Endothelial cell of umbilical vein (primary cell): ENCODE data around the gene ZNF23. TPM values are rescaled to one million over a fixed set of nuclear protein-coding genes. Genes with fewer than 3 reads are reported as not detected.

ENCODE experiments used
- BruUV-seq: library from RNA; stranded (reverse); fragments of 400-500 nt; replicated peaks from 2 replicates; lab custom pipeline; 2021; lab: Mats Ljungman, UMichigan
- CTCF ChIA-PET: fragments of 300-600, 350-600 bp; sonication (Branson Sonifier 250); formaldehyde crosslinking; loops from one replicate; lab custom pipeline; 2021; ENCODE audit warnings: antibody characterized with exemption, inconsistent platforms; lab: Charles Lee
- POLR2A ChIA-PET: fragments of 300-600, 350-600 bp; sonication (Branson Sonifier 250); formaldehyde crosslinking; loops from one replicate; lab custom pipeline; 2021; ENCODE audit warnings: antibody characterized with exemption, inconsistent platforms; lab: Charles Lee
- DNase-seq: peaks from one replicate; pipeline ENCODE4 v3.0.0-alpha.2; 2011; ENCODE audit warnings: low read depth, low spot score
- FAIRE-seq: peaks from 2 replicates; lab custom pipeline; 2011; peaks lifted over from hg19 to GRCh38; lab: Jason Lieb, UNC
- H2AFZ ChIP-seq: 2 replicates; pipeline ENCODE4 v1.6.0; 2012; ENCODE audit warnings: low read depth, low read length, control low read depth, inconsistent platforms
- H3K27ac ChIP-seq: 2 replicates; pipeline ENCODE4 v1.5.1; 2011; ENCODE audit warnings: low read depth, mild to moderate bottlenecking, control low read depth, low read length, moderate library complexity; ENCODE audit not compliant: insufficient read depth
- H3K27me3 ChIP-seq, 2 experiments: 2 replicates each; pipeline versions ENCODE4 v1.6.0 to v1.6.1; 2011; ENCODE audit warnings: low read length in 2 of 2, mixed read lengths in 1 of 2; ENCODE audit not compliant: control insufficient read depth in 2 of 2, insufficient read depth in 2 of 2
- H3K36me3 ChIP-seq, 2 experiments: 2 replicates in 1 of 2; 3 replicates in 1 of 2; pipeline ENCODE4 v1.5.1; 2011; ENCODE audit warnings: low read length in 2 of 2, mild to moderate bottlenecking in 1 of 2, moderate library complexity in 1 of 2; ENCODE audit not compliant: control insufficient read depth in 2 of 2, insufficient read depth in 2 of 2; ENCODE audit errors: extremely low read depth in 1 of 2
- H3K4me1 ChIP-seq: 3 replicates; pipeline ENCODE4 v1.5.1; 2011; ENCODE audit warnings: mild to moderate bottlenecking, low read length; ENCODE audit not compliant: control insufficient read depth, insufficient read depth; ENCODE audit errors: extremely low read depth
- H3K4me2 ChIP-seq: 2 replicates; pipeline ENCODE4 v1.6.1; 2011; ENCODE audit warnings: low read length, control low read depth, mixed read lengths; ENCODE audit not compliant: insufficient read depth
- H3K4me3 ChIP-seq, 3 experiments: fragments of 200-600 bp in 1 of 3; sonication (generic), shearing (Covaris generic) in 1 of 3; replicated peaks in 1 of 3; 2 replicates each; pipeline ENCODE4 v1.5.1; 2011 to 2016; ENCODE audit warnings: control low read depth in 3 of 3, low read length in 3 of 3, mild to moderate bottlenecking in 2 of 3, inconsistent platforms in 1 of 3, low read depth in 1 of 3, moderate library complexity in 1 of 3; ENCODE audit not compliant: insufficient read depth in 1 of 3
- H3K79me2 ChIP-seq: 2 replicates; pipeline ENCODE4 v1.6.0; 2012; ENCODE audit warnings: low read length, inconsistent platforms; ENCODE audit not compliant: control insufficient read depth, insufficient read depth
- H3K9ac ChIP-seq: replicated peaks from 2 replicates; pipeline ENCODE3; 2011; ENCODE audit warnings: low read length, control low read depth; ENCODE audit not compliant: insufficient read depth; ENCODE audit errors: extremely low read depth
- H3K9me1 ChIP-seq: replicated peaks from 3 replicates; pipeline ENCODE4 v1.6.0; 2011; ENCODE audit warnings: mild to moderate bottlenecking, low read length; ENCODE audit not compliant: control insufficient read depth, insufficient read depth; ENCODE audit errors: extremely low read depth
- H3K9me3 ChIP-seq: replicated peaks from 2 replicates; pipeline ENCODE4 v1.5.1; 2012; ENCODE audit warnings: low read length, inconsistent platforms; ENCODE audit not compliant: control insufficient read depth, insufficient read depth
- H4K20me1 ChIP-seq: replicated peaks from 2 replicates; pipeline ENCODE3; 2011; ENCODE audit warnings: mild to moderate bottlenecking, low read length; ENCODE audit not compliant: control insufficient read depth, insufficient read depth; ENCODE audit errors: extremely low read depth
- EZH2 ChIP-seq: IDR thresholded peaks from 2 replicates; pipeline ENCODE4 v1.6.1; 2012; ENCODE audit warnings: borderline replicate concordance, low read depth, mild to moderate bottlenecking, moderate library complexity, low read length, inconsistent platforms; ENCODE audit not compliant: severe bottlenecking
- FOS ChIP-seq: IDR thresholded peaks from 2 replicates; pipeline ENCODE4 v1.6.1; 2011; ENCODE audit warnings: mild to moderate bottlenecking, low read length, moderate library complexity, borderline replicate concordance; ENCODE audit not compliant: insufficient read depth
- GATA2 ChIP-seq: IDR thresholded peaks from 2 replicates; pipeline ENCODE4 v1.7.0; 2011; ENCODE audit warnings: low read depth, mild to moderate bottlenecking, moderate library complexity, mixed read lengths, low read length; ENCODE audit not compliant: insufficient read length, insufficient read depth
- JUN ChIP-seq: IDR thresholded peaks from 2 replicates; pipeline ENCODE4 v1.6.1; 2011; ENCODE audit warnings: borderline replicate concordance, low read depth; ENCODE audit not compliant: insufficient read length, insufficient read depth
- MYC ChIP-seq: IDR thresholded peaks from one replicate; pipeline ENCODE4 v1.6.1; 2011; ENCODE audit warnings: mild to moderate bottlenecking, low read depth, low read length
- POLR2A ChIP-seq: IDR thresholded peaks from 2 replicates; pipeline ENCODE4 v1.6.1; 2012; ENCODE audit warnings: low read depth, mild to moderate bottlenecking, control low read depth, low read length
- POLR2AphosphoS5 ChIP-seq: IDR thresholded peaks from 2 replicates; pipeline ENCODE4 v1.6.1; 2012; ENCODE audit warnings: low read depth, mild to moderate bottlenecking, control low read depth, low read length, moderate library complexity; ENCODE audit not compliant: insufficient read depth
- dilution Hi-C: fragments of 300-500 bp; cut with MboI; formaldehyde crosslinking; loops from one replicate; pipeline ENCODE4 v1.15.0; 2019; ENCODE audit warnings: low sequenced_read_pairs; ENCODE audit not compliant: extremely low pct_ligation_motif_present
- intact Hi-C: fragments of 100-400 bp; cut with micrococcal nuclease; formaldehyde crosslinking; loops from one replicate; pipeline ENCODE4 v1.10.0; 2022
- polyA plus RNA-seq, 4 experiments: library from polyadenylated mRNA; depleted of rRNA in 3 of 4; stranded (reverse) in 3 of 4; unstranded in 1 of 4; fragments of >200 nt; gene quantifications; 2 replicates each; pipeline versions ENCODE4 v1.2.1 to v1.2.3, GENCODE V29; 2011 to 2012; ENCODE audit warnings: missing spikeins in 1 of 4
- total RNA-seq: library from RNA; stranded (reverse); gene quantifications from 2 replicates; pipeline ENCODE4 v1.2.3, GENCODE V29; 2021
- TF ChIP-seq, protein P1 (sequence below), 2 donors: IDR thresholded peaks; 1 replicate in 1 of 2; 2 replicates in 1 of 2; pipeline ENCODE4 v1.5.1; 2011; ENCODE audit warnings: low read length in 2 of 2, mild to moderate bottlenecking in 2 of 2, moderate library complexity in 2 of 2, control low read depth in 1 of 2, inconsistent platforms in 1 of 2, low read depth in 1 of 2; ENCODE audit not compliant: insufficient read depth in 1 of 2; ENCODE audit errors: extremely low read depth in 1 of 2
- TF ChIP-seq, protein P2 (sequence below): IDR thresholded peaks from 2 replicates; pipeline ENCODE4 v1.6.1; 2011; ENCODE audit not compliant: insufficient read depth, insufficient read length

The ZNF23 gene
- total and polyA plus RNA-seq, 2 donors (not counting 3 experiments of a cell fraction or from before 2014, with no cell fraction given) = 2.1 to 6.4 TPM

DNA sequence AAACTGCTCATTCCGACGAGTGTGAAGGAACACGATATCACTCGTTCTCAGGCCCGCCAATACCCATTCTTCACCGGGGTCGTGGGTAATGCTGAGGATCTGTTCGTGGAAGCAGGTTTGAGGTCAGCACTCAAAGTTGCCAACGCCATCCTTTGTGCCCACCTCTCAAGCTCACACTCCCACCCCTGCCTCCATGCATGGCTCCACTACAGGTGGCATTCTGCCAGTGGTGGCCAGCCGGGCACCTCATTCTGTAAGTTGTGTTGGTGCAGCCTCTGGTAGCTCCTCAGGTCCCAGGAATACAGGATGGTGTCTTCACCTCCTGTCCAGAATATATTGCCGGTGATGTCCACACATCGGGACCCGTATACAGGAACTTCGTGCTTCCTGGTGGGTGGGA, 30.9 kb downstream of the ZNF23 start:
- no peak overlapping the region for H2AFZ ChIP-seq
- H3K4me1 ChIP-seq = no peaks in the 10 kb centered on the region
- H3K4me3 ChIP-seq = no peak overlapping the region
- no peak overlapping the region for H3K9ac ChIP-seq
- ChIA-PET POLR2A (no interaction called here), CTCF (no interaction called here)
- no peaks in the 10 kb centered on the region for H3K79me2 ChIP-seq
- no peak for FAIRE-seq
- H4K20me1 ChIP-seq = no peaks in the 10 kb centered on the region
- no peaks in the 10 kb centered on the region for H3K36me3 ChIP-seq
- no peak overlapping the region for H3K4me2 ChIP-seq
- intact Hi-C loops = no loop called here
- H3K9me3 ChIP-seq = no peaks in the 10 kb centered on the region
- DNase-seq = no peak
- TF ChIP-seq JUN = no peak
- TF ChIP-seq, protein P1, sequence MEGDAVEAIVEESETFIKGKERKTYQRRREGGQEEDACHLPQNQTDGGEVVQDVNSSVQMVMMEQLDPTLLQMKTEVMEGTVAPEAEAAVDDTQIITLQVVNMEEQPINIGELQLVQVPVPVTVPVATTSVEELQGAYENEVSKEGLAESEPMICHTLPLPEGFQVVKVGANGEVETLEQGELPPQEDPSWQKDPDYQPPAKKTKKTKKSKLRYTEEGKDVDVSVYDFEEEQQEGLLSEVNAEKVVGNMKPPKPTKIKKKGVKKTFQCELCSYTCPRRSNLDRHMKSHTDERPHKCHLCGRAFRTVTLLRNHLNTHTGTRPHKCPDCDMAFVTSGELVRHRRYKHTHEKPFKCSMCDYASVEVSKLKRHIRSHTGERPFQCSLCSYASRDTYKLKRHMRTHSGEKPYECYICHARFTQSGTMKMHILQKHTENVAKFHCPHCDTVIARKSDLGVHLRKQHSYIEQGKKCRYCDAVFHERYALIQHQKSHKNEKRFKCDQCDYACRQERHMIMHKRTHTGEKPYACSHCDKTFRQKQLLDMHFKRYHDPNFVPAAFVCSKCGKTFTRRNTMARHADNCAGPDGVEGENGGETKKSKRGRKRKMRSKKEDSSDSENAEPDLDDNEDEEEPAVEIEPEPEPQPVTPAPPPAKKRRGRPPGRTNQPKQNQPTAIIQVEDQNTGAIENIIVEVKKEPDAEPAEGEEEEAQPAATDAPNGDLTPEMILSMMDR (IDR thresholded peaks at IDR 0.05; ENCODE audit: extremely low read depth in 1 of 2, insufficient read depth in 1 of 2, low read depth in 1 of 2, low read length in 2 of 2) = no peak
- TF ChIP-seq GATA2 = no peak
- TF ChIP-seq POLR2A = no peak
- TF ChIP-seq MYC = no peak
- no peak for TF ChIP-seq POLR2AphosphoS5
- TF ChIP-seq FOS = no peak
- TF ChIP-seq, protein P2, sequence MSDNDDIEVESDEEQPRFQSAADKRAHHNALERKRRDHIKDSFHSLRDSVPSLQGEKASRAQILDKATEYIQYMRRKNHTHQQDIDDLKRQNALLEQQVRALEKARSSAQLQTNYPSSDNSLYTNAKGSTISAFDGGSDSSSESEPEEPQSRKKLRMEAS = no peak
- no peak for TF ChIP-seq EZH2
- H3K9me1 ChIP-seq = no peaks in the 10 kb centered on the region
- dilution Hi-C loops = no loop called here
- no TSS peak for BruUV-seq
- H3K27me3 ChIP-seq = peaks cover 0 to 3% of the 10 kb centered on the region in 2 experiments
- no peak overlapping the region for H3K27ac ChIP-seq
